EH (cell line): ENCODE measurements around the gene WDR1.

Experiments
- DNase-seq: peaks from one replicate; pipeline ENCODE4 v3.0.0-alpha.2; 2015; ENCODE audit warnings: low read depth

The WDR1 gene

DNA sequence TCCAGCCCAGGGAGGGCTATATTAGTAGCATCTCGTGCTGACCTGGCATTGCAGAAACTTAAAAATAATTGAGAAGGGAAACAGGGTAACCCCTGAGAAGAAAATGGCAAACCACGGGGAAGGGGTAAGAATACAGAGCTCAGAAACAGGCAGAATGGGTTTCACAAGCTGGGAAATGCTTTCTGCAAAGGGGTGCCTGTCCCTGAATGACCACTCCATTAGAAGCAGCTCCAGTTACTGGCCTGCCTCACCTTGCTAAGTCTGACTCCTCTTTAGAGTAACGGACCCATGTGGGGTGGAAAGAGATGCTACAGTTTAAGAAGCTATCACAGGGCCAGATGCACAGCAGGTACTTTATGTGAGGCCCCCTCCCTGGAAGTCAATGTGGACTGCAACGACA, 2.5 kb downstream of the WDR1 start:
- DNase-seq = no peak

DNA sequence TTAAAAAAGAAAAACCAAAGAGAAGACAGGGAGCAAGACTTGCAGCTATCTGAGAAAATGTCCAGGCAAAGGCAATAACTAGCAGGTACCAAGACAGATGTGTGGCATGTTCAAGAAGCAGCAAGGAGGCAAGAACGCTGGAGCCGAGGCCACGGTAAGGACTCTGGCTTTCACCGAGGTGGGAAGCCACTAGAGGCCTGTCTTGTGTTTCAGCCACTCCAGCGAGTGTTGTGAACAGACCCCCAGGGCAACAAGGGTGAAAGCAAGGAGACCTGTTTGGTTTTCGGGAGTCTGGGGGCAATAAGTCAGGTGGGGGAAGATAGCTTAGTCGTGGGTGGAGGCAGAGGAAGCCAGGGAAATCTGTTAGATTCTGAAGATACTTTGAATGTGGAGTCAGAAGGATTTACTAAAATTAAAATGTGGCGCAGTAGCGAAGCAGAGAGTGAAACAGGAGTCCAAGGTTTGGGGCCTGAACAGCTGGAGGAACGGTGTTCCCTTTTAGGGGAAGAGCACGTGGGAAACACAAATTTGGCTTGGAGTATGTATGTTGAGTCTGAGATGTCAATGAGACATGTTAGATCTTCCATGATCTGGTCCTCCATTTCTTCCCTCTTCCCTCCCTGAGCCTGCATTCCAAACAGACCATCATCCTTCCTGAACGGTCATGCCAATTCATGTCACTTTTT, 3.1 kb downstream of the WDR1 start:
- DNase-seq = no peak

DNA sequence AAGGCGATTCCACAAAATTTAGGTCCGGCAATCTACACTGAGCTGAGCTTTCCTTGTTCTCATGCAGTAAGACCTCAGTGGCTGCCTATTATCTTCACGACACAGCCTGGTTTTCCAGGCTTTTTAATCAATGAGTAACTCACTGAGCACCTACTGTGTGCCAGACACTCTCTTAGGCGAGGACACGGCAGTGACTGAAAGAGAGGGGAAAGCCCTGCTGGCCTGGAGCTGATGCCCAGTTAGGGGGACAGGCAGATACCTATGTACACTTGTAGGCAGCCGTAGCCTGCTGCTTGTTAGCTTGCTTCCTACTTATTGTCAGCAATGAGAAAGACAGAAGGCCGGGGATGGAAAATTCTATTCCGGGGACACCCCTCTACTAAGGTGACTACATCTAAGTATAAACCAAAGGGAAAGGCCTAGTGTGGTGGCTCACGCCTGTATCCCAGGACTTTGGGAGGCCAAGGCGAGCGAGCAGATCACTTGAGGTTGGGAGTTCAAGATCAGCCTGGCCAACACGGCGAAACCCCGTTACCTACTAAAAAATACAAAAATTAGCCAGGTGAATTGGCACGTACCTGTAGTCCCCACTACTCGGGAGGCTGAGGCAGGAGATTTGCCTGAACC, 3.8 kb downstream of the WDR1 start:
- no peak for DNase-seq

DNA sequence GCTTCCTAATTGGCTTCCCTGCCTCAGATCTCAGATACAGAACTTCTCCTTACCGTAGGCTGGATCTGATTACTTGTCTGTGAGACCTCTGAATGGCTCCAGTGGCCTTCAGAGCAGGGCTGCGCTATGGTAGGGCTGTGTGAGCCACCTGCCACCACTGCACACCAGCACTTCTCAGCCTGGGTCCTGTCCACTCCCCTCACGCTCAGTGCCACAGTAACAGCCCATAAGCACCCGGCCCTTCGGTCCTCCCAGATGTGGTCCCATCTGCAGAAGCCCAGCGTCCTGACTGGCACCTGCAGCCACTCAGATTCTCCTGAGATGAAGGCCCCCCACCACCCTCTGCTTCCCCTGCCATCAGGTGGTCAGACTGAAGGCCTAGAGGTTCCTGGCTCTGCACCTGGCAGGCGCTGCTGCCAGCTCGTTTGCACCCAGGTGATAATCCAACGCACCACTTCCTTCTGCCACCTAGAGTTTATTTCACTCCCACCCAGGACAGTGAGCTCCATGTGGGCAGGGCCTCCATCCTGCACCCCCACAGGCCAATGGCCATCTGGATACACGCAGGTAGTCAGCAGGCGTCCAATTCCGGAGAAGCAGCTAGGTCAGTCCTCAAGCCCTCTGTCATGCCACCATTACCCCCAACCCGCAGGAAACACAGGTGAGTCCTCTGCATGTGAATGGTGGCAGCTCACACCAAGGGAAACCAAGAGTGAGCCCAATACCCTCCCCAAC, 5.4 kb downstream of the WDR1 start:
- no peak for DNase-seq

DNA sequence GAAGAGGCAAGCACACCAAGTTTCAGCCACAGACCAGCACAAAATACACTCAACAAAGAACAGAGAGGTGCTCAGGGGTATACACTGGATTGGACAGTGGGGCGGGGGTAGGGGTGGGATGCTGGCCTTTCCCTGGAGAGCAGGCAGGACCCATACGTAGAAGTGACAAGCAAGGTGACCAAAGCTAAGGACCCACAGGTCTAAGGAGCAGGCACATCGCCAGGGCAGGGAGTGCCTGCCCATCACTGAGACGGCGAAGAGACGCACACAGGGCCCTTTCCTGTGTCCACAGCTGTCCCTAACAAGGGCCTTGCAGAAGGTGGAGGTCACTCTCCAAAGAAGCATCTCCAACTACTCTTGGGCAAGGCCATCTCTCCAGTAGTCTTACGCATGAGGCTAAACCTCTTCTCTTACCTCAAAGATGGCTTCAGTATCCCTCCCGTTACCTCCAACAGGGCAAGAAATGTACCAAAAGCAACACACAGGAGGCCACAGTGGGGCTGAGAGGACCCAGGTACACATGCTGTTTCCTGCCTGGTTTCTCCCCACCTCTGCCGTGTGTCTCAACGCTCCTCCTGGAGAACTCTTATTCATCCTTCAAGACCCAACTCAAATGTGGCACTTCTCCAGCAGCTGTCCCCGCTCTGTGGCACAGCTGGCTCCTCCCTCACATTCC, 6.5 kb downstream of the WDR1 start:
- no peak for DNase-seq

DNA sequence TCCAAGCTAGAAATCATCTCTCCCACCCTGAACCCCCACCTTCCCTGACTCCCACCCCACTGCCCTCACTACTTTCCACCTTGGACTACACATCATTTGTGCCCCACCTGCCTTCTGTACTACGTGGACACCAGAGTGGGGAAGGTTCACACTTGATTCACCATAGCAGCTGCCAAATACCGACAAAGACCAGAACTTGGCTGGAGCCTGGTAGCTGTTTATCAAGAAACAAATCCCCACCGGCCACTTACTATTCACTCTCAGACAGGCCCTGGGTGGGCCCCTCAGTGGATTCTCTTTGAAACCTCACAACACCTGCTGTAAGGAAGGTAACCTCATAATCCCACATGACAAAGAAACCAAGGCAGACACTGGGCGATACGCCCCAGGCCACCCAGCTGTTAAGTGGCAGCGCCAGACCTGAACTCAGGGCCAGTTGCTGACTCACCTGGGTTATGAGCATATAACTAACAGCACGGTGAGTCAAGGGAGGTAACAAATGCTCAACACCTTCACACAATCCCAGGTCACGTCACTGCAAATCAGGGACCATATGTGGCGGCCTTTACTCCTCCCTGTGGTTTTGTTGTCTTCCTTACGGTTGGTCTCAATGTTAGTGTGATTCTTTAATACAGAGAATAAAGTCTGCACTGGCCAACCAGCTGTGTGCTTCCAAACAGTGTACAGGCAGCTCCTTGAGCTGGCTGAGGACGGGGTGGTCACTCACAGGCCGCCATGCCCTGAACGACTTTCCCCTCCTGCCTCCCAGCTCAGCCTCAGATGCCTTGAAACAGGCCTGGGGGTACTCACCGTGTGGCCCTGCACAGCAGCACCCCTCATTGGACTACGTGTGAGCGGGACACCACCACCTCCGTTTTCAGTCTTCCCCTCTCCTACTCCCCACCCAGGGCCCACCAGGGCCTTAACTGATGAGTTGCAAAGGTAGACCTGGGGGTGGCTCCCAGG, 7.5 kb downstream of the WDR1 start:
- DNase-seq = no peak

DNA sequence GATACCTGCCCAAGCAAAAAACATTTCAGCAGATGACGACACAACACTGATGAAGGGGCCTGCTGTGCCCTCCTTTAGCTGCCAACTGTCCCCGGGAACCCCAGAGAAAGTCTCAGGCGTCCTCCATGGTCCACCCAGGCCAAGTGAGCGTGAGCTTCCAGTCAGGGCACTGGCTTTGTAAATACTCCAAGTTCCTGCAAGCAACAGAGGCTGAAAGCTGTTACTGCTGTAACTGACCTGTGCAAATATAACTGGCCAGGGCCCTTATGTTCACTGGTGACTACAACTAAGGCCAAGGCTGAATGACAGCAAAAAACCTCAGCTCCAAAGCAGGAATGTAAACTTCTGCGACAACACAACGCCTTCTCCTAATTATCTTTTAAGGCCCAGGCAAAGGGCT, 8.2 kb downstream of the WDR1 start:
- DNase-seq = peak; percentile 46

DNA sequence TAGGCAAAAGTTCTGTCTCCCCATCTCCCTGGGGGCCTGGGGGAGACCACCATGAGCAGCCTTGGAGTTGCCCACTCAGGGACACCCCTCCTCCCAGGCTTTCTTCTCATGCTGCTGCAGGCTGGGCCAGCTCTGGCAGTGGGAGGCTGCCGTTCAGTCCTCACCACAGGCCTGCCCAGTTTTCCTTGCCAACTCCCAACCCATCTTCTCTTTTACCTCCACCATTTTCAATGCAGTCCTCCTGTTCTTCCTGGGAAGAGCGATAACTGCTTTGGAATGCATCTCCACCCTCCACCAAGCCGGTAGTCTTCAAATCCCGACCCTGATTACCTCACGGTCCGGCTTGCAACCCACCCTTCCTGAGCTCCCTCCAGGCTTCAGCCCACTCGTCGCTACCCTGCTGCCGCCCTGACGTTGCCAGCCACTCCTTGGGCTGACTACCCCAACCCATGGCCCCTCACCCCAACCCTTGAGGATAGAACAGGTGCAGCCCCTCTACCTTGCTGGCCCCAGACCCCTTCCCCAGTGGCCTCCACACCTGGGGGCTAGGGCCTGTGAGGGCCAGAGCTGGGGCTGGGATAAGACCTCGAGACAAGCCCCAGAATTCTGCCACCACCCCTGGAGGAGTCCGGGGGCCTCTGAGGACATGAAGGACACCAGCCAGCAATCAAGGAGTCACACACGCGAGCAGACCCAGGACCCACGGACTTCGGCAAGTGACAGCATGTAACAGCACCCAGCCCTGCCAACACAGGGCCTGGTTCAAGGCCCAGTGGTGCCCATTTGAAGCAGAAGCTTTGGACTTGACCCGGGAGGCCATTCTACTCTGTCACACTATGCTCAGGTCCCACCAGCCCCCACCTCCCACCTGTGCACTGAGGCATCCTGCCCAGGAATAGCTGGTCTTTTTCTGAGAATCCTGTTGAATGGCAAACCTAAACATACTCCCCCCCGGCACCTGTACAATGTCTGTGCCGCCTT, 9.2 kb downstream of the WDR1 start:
- peak; percentile 65 for DNase-seq

DNA sequence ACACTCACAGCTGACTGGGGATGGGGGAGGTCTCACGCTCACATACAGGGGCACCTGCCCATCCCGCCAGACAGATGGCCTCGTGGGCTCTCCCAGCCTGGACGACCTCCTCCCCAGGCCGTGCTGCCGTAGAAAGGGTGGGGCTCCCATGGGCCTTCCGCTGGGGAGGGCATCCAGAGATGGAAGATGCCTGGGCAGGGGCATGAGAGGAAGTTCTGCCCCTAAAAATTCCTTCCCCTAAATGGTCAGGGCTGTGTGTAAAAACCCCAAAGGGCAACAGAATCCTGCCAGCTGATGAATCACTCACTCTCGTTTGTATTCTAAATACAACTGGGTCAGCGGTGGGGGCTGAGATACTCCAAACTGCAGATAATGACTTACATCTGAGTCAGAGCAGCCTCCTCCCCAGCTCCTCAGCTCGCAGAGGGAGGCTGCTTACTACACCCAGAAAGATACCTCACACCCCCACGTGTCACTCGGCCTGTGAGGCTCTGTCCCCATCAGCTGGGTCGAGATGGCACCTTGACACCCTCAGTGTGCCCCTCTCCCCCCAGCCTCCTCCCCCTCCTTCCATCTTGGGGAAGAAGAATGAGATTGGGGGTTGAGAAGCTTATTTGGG, 10.1 kb downstream of the WDR1 start:
- peak; percentile 99 for DNase-seq

DNA sequence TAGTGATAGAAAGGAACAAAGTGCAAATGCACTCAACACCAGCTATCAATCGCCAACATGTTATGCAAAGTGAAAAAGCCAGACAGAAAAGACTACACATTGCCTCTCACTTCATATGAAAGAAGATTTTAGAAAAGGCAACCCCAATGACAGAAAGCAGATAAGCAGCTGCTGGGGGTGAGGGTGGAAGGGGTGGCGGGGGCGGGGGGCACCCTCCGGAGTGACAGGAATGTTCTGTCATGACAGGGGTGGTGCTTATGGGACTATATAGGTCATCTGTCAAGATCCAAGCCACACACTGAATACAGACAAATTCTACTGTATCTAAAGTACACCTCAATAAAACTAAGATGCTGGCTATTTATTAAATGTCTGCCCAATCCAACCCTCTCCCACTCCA, 10.7 kb downstream of the WDR1 start:
- DNase-seq = no peak

DNA sequence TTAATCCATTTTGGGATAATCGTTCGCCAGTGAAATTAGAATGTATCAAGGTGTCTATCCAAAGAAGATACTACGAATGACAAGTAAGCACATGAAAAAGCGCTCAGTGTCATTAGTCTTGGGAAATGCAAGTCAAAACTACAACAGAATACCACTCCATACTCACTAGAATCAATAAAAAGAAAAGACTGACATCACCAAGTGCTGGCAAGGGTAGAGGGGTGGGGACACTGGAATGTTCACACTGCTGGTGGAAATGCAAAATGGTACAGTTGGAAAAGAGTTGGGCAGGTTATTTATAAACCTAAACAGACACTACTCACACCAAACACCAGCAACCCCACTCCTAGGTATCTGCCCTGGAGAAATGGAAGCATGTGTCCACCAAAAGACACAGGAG, 11.2 kb downstream of the WDR1 start:
- DNase-seq = peak; percentile 47

DNA sequence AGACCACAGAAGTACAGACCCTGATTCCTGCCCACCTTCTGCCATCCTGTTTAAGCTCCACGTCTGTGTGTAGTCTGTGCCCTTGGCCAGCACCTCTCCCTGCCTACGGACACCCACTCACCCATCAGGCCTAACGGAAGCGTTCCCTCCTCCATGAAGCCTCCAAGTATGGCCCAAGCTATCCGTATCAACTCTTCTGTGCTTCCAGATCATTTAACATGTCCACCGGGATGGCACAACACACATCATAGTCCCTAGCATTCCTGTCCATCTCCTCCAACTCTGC, 11.7 kb downstream of the WDR1 start:
- no peak for DNase-seq

DNA sequence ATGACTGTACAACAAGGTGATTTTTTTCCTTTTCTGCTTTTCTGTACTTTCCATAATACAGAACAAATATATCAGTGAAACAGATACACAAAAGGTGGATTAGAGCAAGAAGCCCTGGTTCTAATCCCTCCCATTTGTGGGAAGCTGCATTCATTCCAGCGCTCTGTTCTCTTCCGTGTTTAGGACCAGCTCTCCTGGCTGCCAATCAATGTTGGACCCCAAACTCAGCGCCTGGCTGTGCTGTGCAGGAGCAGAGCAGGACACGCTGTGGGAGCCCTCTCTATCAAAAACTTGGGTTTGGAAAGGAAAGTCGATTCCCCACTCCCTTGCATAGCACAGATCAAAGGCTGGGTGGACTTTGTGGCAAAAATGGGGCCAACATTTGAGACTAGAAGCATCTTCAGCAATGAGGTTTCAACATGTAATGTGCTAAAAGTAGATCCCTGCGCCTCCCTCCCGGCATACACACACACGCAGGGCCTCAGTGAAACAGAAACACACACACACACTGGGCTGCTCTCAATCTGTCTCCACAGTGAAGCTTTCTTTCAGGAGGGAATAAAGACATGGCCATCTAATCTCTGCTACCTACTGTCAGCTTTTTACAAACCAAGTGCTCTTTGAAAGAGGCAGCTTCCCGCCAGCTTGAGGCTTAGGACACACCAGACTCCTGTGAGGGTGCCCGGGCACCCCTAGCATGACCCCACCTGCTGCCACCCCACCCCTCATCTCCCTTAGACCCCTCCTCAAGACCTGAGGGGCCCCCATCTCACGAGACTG, 12.2 kb downstream of the WDR1 start:
- DNase-seq = no peak

DNA sequence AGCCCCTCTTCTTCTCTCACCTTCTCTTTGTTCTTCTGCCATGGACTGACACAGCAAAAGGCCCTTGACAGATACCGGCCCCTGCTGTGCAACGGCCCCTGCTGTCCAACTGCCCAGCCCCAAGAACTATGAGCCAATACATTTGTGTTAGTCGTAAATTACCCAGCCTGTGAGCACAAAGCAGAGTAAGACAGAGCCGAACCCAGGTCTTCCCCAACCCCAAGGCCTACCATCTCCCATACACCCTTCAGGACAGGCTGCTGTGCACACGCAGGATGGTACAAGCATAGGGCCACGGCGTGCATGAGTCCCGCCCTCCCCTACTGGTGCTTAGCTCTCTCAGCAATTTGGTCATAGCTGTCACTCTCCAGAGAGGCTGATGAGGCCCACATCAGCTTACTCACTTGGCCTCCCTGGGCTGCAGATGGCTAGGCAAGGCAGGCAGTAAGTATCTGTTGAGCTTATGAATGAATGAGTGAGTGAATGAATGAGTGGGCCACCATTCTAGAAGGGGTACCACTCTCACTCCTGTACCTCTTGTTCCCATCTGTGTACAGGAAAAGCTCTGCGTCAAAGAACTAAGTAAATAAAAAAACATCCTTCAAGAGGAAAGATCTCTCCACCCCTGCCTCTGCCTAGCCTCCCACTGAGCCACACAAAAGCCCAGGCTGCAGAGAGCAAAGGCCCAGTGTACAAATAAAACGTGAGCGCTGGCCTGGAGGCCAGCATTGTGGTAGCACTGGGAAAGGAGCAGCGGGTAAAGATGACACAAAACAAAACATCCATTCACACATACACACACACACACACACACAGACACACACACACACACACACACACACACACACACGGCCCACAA, 13.9 kb downstream of the WDR1 start:
- DNase-seq = no peak

DNA sequence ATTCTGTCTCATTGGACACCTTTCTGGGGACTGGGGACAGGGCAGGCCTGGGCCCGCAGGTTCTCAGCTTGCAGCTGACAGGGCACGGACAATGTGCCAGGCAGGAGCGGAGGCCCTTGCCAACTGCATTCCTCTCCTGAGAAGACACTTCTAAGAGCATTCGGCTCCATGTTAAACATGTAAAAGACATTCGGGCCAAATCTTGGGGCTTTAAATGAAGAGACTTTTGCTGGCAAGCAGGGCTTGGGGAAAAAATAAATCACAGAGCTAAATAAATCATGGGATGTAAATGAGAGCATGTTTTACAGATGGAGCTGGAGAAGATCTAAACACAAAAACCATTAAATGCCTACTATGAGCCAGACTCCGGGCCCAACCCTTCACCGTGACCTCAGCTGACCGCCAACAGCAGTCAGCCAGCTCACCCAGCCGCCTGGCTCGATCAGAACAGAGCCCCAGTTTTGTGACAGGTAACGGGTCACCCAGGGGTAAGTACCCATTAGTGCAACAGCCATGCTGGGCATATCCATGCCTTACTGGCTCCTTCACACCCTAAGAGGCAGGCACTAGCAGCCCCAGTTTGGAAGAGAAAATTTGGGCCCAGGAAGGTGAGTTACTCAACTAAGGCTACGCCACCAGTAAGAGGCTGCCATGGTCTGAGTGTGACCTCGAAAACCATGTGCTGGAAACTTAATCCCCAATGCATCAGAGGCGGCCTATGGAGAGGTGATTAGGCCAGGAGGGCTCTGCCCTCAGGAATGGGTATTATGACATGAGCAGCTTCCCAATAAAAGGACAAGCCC, 14.7 kb downstream of the WDR1 start:
- DNase-seq = no peak

DNA sequence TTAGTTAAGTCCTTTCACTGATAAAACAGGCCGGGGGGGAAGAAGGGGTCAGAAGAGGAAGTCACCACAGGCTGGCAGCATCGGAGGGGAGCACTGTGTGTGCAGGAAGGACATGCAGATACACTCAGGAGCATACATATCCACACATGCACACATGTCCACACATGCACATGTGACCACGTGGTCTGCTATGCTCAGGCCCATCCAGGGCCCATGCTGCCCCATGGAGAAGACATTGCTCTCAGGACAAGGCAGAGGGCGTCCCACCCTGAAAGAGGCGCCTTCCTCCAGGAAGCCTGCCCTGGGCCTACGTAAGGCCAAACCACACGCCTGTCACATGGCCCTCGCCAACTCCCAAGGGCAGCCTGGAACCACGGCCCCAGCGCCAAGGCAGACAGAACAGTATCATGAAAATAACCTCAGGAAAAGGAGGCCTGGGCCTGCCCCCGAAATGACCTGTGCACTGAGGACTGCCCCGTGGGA, 15.8 kb downstream of the WDR1 start:
- DNase-seq = no peak
